Ramos (cell line): ENCODE data around the gene ZNF782.
"Not testable (repeated sequence)": the region's sequence is repeated elsewhere in the genome, so short reads cannot be mapped to it uniquely, and the experiment has no call there.

Experiments
- in situ Hi-C: fragments of 300-500 bp; cut with MboI; formaldehyde crosslinking; loops from one replicate; pipeline ENCODE4 v1.14.3; 2022; ENCODE audit warnings: low sequenced_read_pairs; ENCODE audit not compliant: unreplicated experiment

The ZNF782 gene

DNA sequence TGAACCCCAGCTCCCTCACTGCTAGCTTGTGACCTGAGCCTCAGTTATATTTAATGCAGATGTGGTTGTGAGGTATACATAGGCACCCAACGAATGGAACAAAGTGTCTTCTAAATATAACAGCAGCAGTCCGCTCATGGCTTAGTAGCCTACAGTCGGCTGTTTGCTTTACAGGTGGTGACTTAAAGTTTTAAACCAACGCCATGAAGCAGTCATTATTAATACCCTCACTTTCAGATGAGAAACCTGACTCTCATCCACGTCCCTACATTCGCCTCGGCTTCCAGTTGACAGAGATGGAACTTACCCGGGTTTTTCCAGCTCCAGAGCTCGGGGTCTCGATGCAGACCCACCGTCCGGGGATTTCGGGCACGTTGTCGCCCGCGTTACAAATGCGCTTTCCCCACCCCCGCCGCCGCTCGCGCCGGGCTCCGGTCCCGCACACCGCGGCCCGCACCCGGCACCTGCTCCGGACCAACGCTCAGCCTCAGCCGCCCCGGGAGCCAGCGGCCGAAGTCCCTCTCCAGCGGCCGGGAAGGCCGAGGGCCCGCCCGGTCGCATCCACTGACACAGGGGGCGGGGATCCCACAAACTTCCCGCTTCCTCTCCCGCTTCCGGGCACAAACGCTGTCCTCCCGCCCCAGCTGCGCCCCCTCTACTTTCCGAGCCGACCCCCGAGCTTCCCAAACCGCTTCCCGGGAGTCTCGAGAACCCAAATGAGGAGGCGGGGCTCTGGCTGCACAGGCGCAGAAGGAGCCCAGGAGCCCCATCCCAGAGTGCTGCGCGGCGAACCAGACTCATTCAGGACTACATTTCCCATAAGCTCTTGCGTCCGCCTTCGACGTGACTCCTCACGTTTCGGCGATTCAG lies at the start of gene ZNF782:
Gene ZNF782 (minus strand): TSS at position 734 of the 870 bp plus-strand sequence. CDS start 2,553 bp downstream, outside the sequence.
- in situ Hi-C loops: loop anchor here (10.0 to 25.0 kb wide), 2 partner anchors 251 to 758 kb away; no protein-coding TSS in a partner anchor

DNA sequence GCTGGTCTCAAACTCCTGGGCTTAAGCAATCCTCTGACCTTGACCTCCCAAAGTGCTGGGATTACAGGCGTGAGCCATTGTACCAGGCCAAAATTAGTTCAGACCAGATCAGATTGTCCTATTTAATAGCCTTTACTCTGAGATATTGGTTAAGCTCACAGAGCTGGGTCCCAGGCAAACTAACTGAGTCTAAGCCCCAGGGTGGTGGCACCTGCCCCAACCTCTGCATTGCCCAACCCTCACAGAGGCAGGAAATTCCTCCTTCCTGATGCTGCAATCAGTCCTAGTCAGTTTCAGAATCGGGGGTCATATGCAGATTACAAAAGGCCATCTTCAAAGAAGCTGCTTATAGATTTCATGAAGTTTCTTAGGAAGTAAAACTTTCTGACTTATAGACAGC lies 45.7 kb upstream of the ZNF782 start:
- in situ Hi-C loops: not testable (repeated sequence)

DNA sequence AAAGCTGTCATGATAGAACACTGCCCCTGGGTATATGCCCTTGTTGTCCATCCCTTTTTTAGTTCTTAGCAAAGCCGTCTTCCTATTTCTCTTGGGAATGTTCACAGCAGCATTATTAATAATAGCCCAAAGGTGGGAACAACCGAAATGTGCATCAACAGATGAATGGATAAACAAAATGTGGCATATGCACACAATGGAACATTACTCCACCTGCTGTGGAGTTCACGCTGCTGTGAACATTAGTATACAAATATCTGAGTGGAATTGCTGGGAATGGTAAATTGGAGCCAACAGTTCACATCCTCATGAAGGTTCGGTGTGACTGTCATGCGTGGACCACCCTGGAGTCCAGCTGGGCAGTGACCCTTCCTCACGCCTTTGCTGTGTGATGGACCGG lies 37.8 kb upstream of the ZNF782 start:
- in situ Hi-C loops: no loop called here

DNA sequence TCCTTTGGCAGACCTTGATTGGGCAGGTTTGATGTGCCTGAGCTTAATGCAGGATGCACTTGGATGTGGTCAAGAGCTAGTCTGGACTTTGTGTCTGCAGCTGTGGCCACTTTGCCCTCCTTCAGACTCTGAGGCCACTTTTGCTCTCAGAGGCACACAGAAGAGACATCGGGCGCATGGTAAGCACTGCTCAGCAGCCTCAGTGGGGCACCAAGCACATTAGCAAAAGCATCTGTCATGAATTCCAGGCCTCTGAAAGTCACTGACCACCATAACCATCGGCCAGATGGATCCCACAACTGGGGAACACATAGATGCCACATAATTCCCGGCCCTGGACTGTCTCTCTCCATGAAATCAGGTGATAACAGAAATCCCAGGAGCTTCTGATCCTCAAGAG lies 34.3 kb upstream of the ZNF782 start:
- in situ Hi-C loops: no loop called here

DNA sequence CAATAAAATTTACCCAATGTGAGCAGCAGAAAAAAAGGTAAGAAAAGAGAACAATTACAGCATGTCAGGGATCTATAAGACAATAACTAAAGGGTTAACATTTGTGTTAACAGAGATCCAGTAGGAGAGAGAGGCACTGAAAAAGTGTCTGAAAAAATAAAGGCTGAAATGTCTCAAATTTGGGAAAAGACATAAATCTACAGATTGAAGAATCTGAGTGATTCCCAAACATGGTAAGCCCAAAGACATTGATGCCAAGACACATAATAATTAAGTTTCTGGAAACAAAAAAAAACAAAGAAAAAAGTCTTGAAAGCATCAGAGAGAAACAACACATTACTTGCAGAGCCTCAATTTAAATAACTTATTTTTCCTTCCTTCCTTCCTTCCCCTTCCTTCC lies 31.1 kb upstream of the ZNF782 start:
- in situ Hi-C loops: no loop called here

DNA sequence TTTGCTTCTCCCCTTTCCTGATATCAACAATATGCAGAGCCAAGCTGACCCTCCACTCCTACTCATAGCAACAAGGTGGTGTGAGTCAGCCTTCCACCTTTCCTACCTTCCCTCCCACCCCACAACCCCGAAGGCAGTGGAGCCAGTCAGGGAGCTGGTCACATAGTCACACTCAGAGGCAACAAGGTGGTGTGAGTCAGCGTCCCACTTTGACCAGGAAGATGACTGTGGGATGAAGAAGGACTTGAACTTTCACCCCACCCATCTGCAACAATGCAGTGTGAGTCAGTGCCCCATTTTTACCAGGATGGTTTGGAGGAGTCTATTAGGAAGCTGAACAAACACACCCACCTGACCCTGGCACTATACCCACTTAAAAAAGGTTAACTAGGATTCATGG lies 30.1 kb upstream of the ZNF782 start:
- in situ Hi-C loops: no loop called here

DNA sequence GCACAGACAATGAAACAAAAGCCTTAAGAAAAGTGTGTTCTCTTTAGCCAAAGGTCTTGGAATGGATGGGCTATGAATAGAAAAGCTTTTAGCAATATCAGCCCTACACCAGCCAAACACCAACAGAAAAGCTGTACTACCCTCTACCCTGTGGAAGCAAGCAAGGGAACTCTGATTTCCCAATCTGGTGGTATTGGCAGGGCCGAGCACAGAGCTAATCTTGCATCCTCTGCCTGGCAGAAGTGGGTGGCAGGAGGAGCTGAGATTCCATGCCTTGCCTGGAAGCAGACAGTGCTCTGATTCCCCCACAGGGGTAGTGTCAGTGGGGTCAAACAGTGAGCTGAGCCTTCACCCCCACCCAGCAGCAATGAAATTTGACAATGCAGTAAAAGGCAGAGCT lies 29.6 kb upstream of the ZNF782 start:
- in situ Hi-C loops: no loop called here

DNA sequence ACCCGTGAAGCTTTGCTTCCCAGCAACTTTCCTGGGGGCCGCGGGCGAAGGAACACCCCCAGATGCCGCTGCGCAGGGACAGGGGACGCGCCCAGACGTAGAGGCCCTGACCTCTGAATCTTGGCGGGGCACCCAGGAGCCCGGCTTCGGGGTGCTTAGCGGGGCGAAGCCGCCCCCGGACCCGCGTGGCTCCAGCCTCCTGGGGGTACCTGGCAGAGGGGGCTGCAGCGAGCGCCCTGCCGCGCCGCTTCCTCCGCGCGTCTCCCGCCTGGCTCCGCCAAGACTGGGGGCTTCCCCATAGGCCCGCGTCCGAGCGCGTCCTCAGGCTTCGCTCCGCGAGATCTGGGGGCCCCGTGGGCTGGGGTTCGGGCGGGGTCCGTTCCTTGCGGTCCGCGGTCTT lies 23.0 kb upstream of the ZNF782 start:
- in situ Hi-C loops: no loop called here

DNA sequence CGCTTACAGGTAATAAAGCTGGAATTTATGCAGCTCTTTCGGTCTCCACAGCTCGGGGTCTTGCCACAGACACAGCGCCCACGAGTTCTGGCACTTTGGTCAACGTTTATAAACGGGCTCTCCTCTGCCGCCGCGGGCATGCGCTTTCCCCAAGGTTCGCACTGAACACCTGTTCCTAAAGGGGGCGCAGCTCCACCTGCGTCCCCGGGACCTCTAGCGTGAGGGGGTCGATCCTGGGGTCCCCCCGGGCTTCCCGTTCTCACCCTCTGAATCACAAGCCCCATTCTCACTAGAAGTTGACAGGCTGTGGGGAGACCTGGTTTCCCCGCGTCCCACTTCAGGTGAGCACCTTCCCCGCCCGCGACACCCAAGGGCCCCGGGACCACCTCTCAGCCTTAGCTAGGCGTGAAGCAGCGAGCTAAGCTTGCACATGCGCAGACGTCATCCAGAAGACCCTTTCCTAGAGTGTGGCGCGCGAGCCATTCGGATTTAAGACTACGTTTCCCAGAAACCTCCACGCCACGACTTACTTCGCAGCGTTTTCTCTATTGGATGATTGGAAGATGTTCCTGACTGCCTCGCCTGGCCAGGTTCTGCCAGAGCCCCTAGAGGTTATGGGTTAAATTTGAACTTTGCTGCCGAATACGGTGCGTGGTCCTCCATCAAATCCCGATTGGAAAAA lies 21.3 kb upstream of the ZNF782 start:
- in situ Hi-C loops: no loop called here

DNA sequence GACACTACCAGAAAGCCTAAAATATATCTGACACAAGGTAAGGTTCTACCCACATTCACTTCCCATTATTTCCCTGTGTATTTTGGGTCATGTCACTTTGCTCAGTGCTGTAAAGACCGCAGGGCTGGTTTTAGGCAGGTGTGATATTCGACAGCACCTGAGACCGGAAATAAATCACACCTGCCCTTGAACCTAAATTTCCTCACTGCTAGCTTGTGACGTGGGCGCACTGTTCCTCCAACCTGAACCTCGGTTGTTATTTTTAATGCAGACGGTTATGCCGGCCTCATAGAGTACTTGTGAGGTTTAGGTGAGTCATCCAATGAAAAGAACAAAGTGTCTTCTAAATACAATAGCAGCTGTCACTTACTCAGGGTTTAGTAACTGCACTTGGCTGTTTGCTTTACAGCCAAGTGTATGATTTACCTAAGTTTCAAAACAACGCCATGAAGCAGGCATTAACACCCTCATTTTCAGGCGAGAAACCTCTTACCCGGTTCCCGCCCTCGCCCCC lies 20.7 kb upstream of the ZNF782 start:
- in situ Hi-C loops: loop anchor here (25.0 kb wide), 1 partner anchor 737 kb away; no protein-coding TSS in a partner anchor

DNA sequence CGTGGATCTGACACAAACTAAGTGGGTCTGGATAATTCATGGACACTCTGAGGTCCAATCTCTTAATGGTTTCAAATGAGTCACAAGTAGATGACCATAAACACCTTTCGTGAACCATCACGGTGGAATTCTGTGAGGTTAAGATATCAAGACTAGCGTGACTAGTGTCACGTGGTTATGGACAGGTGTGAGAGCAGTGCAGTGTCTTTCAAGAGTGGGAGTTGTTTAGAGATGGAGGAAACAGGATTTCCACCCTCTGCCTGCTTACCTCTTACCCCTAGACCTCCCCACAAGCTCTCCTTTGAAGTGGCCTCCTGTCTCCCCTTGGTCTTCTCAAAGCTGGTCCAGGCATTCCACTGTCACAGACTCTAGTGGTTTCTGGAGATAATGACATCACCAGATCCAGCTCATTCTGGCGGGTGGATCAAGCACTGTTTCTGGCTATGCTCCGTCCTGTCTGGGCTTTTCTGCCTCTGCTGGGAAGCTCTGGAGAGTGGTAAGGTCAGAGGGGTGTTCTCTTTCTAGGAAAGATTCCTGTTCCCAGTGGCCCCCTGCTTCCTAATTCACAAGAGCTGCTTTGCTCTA lies 20.0 kb upstream of the ZNF782 start:
- in situ Hi-C loops: loop anchor here (25.0 kb wide), 1 partner anchor 738 kb away; no protein-coding TSS in a partner anchor

DNA sequence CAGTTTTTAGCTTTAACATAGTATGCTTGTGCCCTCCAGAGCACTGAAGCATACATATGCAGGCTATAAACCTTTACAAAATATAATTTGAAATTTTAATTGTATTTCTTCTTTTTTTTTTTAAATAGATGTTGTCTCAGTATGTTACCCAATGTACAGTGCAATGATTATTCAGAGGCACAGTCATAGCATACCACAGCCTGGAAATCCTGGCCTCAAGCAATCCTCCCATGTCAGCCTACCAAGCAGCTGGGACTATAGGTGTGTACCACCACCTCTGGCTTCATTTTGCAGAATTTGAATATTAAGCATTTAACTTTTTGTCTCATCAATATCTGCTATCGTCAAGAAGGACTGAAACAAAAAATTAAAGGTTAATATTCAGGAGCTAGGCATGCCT lies 16.9 kb upstream of the ZNF782 start:
- in situ Hi-C loops: loop anchor here (25.0 kb wide), 1 partner anchor 741 kb away; no protein-coding TSS in a partner anchor

DNA sequence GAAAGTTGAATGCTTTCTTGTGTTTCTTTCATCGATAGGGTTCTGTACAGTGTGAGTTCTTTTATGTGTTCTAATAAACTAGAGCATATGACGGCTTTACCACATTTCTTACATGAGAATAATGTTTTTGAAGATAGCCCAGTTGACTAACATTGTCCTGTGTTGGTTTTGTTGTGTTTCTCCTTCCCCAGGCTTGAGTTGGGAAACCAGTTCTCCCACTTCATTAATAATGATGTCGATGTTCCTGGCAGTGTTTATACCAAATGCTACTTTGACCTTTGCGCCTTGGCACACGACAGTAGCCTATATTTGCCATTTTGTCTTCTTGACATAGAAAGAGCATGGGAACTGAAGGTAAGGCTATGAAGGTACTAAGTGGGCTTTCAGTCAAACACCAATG lies 14.4 kb upstream of the ZNF782 start:
- in situ Hi-C loops: loop anchor here (25.0 kb wide), 1 partner anchor 744 kb away; no protein-coding TSS in a partner anchor

DNA sequence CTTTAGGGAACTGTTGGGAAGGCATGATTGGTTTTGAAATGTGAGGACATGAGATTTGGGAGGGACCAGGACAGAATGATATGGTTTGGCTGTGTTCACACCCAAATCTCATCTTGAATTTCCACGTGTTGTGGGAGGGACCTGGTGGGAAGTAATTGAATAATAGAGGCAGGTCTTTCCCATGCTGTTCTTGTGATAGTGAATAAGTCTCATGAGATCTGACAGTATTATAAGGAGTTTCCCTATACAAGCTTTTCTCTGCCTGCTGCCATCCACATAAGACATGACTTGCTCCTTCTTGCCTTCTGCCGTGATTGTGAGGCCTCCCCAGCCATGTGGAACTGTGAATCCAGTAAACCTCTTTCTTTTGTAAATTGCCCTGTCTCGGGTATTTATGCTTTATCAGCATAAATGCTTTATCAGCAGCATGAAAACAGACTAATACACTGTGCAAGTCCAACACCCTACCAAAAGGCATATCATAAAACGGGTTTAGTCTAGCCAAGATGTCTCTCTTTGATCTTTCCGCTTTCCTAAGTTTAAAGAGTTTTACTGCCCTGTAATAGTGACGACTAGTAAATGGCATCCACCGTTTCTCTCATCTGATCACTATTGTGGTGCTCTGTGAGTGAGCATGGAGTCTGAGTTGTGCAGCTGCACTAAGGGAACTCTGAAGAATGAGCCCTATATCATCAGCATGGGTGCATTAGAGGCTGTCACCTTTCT lies 12.9 kb upstream of the ZNF782 start:
- in situ Hi-C loops: loop anchor here (25.0 kb wide), 1 partner anchor 745 kb away; no protein-coding TSS in a partner anchor

DNA sequence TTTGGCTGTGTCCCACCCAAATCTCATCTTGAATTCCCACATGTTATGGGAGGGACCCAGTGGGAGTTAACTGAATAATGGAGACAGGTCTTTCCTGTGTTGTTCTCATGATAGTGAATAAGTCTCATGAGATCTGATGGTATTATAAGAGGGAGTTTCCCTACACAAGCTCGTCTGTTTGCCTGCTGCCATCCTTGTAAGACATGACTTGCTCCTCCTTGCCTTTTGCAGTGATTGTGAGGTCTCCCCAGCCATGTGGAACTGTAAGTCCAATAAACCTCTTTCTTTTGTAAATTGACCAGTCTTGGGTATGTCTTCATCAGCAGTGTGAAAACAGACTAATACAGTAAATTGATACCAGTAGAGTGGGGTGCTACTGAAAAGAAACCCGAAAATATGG lies 10.9 kb upstream of the ZNF782 start:
- in situ Hi-C loops: loop anchor here (25.0 kb wide), 1 partner anchor 747 kb away; no protein-coding TSS in a partner anchor

DNA sequence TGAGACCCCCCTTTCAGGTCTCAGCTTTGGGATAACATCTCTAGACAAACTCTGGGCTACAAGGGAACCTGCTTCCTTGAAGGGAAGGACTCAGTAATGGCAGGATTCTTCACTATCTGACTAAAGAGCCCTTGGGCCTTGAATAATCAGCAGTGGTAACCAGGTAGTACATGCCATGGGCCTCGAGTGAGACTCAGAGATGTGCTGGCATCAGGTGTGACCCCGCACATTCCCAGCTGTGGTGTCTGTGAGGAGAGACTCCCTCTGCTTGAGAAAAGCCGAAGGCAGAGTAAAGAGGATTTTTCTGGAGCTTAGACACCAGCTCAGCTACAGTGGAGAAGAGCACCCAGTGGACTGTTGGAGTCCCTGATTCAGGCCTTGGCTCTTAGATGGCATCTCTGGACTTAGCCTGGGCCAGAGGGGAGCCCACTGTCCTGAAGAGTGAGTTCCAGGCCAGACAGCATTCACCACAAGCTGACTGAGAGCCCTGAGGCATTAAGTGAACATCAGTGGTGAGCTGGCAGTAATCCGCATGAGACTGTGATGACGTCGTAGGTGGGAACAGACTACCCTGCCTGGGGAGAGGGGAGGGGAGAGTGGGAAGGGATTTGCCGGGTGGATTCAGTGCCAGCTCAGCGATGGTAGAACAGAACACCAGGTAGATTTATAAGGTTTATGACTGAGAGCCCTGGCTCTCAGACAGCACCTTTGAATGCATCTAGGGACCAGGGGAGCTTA lies 5.3 kb upstream of the ZNF782 start:
- in situ Hi-C loops: loop anchor here (5.0 to 25.0 kb wide), 3 partner anchors 245 to 753 kb away; no protein-coding TSS in a partner anchor

DNA sequence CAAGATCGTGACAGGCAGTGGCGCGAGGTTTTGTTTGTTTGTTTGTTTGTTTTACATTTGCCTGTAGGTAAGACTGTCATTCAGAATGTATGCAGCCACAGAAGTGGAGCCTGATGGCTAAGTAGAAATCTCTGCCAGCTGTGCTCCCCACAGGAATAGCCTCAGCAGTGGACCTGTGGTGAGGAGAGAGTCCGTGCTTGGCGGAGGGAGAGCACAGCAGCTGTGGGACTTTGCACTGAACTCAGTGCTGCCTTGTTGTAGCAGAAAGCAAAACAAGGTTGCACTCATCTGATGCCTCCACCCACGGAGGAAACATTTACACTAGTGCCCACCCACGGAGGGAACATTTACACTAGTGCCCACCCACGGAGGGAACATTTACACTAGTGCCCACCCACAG lies 4.4 kb upstream of the ZNF782 start:
- in situ Hi-C loops: loop anchor here (5.0 to 25.0 kb wide), 3 partner anchors 246 to 754 kb away; no protein-coding TSS in a partner anchor

DNA sequence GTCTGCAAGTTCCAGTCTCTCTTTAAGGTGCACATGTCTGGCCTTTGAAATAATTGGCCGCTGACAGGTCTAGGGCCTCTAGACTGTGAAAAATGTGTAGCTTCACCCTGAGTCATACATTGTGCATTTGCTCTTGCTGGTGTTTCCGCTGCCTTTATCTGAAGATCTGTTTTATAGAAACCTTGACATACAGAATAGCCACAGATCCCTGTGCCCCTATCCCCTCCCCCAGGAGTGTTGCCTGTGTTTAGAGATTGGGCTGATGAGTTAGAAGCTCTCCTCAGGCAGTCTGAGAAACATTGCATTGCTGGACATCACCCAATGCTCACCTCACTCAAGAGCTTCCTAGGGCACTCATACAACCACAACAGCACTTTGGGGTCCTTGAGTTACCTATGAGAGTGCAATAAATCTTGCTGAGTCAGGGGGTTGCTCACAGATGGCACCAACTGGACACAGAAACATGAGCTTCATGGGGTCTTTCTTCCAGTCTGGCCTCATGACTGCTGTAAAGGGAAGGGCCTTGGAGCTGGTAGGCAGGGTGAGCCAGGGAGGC lies 3.8 kb upstream of the ZNF782 start:
- in situ Hi-C loops: loop anchor here (5.0 to 25.0 kb wide), 3 partner anchors 247 to 754 kb away; no protein-coding TSS in a partner anchor
